Activated CD8-positive, alpha-beta memory T cell treated with anti-CD3 and anti-CD28 coated beads, Interleukin-2, amount 50 U/mL, for 4 hours (primary cell): Measurements from ENCODE around the gene EPB41L4A.
"Not testable (repeated sequence)": the region's sequence is repeated elsewhere in the genome, so short reads cannot be mapped to it uniquely, and the experiment has no call there.

Experiments
- DNase-seq: peaks from one replicate; pipeline ENCODE4 v3.0.0-alpha.2; 2020

EPB41L4A gene

GRCh38 chr5:112248623-112249022 lies 170.5 kb downstream of the EPB41L4A start:
- no peak for DNase-seq

- DNase-seq = no peak
Measured at GRCh38 chr5:112247960-112248359, 171.1 kb downstream of the EPB41L4A start.

DNA sequence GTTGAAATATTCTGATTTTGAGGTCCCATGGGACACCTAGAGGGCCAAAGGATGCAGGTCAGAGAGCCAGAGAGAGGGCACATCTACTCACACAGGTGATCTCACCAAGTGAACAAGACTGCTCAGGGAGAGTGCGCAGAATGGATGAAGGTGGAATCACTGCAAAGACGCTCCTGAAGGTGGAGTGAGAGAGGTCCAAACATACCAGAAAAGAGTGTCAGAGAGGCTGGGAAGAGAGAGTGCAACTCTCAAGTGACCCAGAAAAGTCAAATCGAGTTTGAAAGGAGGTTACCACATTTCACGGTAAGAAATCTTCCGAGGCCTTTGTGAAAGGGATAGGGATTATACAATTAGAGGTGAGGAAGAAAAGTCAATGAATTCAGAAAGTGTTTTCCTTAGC lies 173.4 kb downstream of the EPB41L4A start:
- DNase-seq = no peak

GRCh38 chr5:112239996-112240395 lies 179.1 kb downstream of the EPB41L4A start:
- DNase-seq = no peak

DNA sequence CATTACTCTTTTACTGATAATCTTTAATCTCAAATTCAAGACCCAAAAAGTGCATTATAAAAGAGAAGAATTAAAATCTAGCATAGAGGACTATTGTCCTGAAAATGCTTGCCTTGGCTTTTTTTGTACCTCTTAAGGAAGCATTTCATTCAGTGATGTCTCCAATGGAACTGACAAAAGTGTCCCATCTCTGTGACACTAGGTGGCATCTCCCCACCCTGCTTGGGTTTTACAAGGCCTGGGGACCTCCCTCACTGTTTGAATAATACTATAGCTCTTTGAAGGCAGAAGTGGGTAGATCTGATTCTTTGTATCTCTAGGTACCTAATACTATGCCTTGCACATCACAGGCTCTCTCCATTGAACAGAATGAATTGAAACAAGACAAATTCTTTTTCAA lies 180.6 kb downstream of the EPB41L4A start:
- DNase-seq = no peak

- DNase-seq = no peak
Measured at GRCh38 chr5:112237456-112237855, 181.6 kb downstream of the EPB41L4A start.

GRCh38 chr5:112234000-112234399 lies 185.1 kb downstream of the EPB41L4A start:
- DNase-seq = no peak

DNA sequence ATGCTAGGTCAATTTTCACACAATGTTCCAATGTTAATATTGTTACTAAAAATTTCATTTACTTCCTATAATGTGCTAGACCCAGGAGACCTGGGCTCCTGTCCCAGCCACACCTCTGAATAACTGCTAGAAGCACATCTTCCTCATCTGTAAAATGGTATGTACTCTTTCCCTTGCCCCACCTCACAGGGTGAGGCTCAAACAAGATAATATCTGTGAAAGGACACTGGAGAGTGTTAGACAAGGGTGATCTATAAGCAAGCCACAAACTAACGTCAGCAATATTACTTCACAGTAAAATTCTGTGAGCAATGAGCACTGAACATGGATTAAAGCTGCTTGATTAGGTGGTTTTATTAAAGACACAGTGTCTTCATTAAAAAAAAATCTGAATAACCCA lies 186.4 kb downstream of the EPB41L4A start:
- no peak for DNase-seq

- DNase-seq = no peak
Measured at GRCh38 chr5:112230606-112231005, 188.5 kb downstream of the EPB41L4A start.

GRCh38 chr5:112228667-112229066 lies 190.4 kb downstream of the EPB41L4A start:
- no peak for DNase-seq

GRCh38 chr5:112227911-112228631 lies 191.0 kb downstream of the EPB41L4A start:
- no peak for DNase-seq

DNA sequence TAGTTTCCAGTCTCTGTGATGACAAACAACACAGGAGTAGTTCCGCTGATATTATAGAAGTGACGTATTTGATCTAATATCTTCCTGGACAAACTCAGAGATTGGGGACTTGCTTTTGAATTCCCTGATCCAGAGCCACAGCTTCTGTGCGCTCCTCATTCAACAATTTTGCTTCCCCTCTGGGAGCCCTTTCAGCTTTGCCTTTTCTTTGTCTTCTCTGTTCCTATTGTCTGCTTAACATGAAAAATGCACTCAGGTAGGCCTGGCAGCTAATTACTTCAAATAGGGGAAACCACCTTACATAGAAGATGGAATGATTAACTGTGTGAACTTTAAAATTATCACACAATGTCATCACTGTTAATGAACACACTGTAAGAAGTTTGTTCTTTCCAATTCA lies 192.9 kb downstream of the EPB41L4A start:
- DNase-seq = no peak

DNA sequence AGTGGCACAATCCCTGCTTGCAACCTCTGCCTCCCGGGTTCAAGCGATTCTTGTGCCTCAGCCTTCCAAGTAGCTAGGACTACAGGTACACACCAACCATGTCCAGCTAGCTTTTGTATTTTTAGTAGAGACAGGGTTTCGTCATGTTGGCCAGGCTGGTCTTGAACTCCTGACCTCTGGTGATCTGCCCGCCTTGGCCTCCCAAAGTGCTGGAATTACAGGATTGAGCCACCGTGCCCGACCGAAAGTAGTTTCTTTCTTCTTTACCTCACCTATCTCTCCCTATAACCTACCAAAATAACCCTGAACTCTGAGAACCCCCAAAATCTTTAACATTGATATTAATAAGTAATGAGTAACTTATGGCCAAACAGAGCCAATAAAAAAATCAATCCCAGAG lies 196.1 kb downstream of the EPB41L4A start:
- DNase-seq = not testable (repeated sequence)

- no peak for DNase-seq
Measured at GRCh38 chr5:112221128-112221527, 197.9 kb downstream of the EPB41L4A start.

GRCh38 chr5:112219000-112219399 lies 200.1 kb downstream of the EPB41L4A start:
- DNase-seq = no peak

DNA sequence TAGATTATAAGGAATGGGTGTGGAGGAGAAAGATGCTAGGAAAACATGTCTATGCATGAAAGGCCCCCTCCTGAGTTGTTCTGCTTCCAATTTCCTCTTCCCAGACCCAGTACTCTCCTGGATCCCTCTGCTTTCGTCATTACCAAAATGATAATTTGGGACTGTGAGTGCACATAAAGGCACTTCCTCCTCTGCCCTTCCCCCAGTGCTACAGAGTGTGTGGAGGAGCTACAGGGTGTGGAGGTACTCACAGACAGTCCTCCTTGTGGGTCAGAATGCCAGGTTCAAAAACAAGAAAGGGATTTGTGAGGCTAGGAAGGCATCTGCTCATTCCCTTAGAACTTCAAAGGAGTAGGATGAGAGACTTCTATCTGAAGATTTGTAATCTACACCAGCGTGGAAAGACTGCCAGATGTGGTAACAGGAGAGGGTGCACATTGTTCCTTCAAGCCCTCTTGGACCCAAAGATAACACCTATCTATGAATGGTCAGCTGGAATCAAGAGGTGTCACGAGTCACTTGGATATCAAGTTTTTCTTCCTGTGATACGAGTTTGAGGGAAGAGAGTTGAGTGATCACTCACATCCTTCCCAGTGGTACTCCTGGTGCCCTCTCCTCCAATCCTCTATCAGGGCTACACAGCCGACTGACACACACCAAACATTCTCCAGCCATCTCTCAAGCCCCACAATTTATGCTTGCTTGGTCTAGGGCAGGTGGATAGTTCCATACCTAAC lies 201.1 kb downstream of the EPB41L4A start:
- DNase-seq = no peak

DNA sequence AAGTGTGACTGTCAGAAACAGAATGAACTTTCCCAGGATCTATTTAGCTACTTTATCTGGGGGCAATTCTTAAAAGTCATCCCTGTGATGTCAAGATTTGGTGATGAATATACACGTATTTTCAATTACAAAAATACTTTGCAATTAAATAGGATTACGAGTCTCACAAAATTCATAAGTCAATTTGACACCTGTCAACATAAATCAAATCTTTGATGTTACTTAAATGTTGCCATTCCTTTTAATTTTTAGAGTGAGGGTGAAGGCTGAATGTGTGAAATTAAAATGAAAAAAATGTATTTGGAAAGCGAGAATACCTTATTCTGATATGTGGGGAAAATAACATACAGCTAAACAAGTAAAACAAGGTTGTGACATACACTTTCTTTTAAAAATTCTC lies 202.9 kb downstream of the EPB41L4A start:
- DNase-seq = no peak

DNA sequence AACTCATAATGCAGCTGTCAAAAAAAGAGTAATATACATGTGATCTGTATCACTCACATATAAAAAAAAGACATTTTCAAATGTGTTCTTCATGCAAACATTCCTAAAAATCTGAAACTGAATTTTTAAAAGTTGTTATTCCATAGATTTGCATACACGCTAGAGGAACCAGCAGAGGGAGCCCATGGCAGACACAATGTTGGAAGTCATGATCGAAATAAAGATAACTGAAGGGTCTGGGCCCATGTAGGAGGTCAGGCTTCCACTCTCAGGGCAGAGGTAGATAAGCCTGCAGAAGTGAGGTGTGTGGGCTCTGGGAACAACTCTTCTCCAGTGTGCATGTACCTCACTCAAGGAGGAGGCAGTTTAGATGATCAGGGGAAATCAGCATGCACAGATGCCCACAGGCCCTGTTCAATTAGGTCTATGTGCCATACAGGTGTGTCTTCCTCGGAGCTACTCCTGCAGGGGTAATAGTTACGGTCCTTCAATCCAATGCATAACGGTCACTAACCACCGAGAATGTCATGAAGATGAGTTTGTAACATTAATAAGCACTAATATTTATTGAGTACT lies 208.6 kb downstream of the EPB41L4A start:
- no peak for DNase-seq

- no peak for DNase-seq
Measured at GRCh38 chr5:112208699-112209615, 210.1 kb downstream of the EPB41L4A start.

- DNase-seq = not testable (repeated sequence)
Measured at GRCh38 chr5:112208195-112208594, 210.9 kb downstream of the EPB41L4A start.

- no peak for DNase-seq
Measured at GRCh38 chr5:112205846-112206245, 213.2 kb downstream of the EPB41L4A start.

DNA sequence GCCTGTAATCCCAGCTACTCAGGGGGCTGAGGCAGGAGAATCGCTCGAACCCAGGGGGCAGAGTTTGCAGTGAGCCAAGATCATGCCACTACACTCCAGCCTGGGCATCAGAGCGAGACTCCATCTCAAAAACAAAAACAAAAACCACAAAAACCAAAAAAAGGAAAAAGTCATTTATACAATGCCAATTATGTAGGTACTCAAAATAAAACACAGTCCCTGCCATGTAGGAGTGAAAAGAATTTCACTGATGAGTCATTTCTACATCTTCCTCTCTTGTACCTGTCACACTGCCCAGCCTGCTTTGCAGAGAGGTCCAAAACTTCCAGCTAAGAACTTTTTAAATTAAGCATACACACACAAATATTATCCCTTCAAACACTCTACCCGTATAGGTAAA lies 215.8 kb downstream of the EPB41L4A start:
- DNase-seq = no peak

- no peak for DNase-seq
Measured at GRCh38 chr5:112202694-112203093, 216.4 kb downstream of the EPB41L4A start.
